WTC11 (cell line): ENCODE data around the gene PRPH. TPM values are rescaled to one million over a fixed set of nuclear protein-coding genes. Genes with fewer than 3 reads are reported as not detected.

ENCODE experiments used
- ATF6 ChIP-seq: sonication (generic); formaldehyde crosslinking; IDR thresholded peaks from 2 replicates; pipeline ENCODE4 v1.8.1; 2023; ENCODE audit warnings: mild to moderate bottlenecking, missing genetic modification reagents
- CTCF ChIP-seq: fragments of 200-600 bp; IDR thresholded peaks from 2 replicates; pipeline ENCODE4 v1.8.0; 2022; ENCODE audit warnings: antibody characterized with exemption
- E2F5 ChIP-seq: sonication (generic); formaldehyde crosslinking; IDR thresholded peaks from 2 replicates; pipeline ENCODE4 v1.8.1; 2022; ENCODE audit warnings: mild to moderate bottlenecking, moderate library complexity, missing genetic modification reagents
- EMX1 ChIP-seq: fragments of 250-450 bp; sonication (Bioruptor Pico); IDR thresholded peaks from 2 replicates; pipeline ENCODE4 v1.8.0; 2021; ENCODE audit warnings: mild to moderate bottlenecking
- FOXK1 ChIP-seq: sonication (generic); formaldehyde crosslinking; IDR thresholded peaks from 2 replicates; pipeline ENCODE4 v1.8.0; 2022; ENCODE audit warnings: mild to moderate bottlenecking, moderate library complexity, missing genetic modification reagents
- FOXP4 ChIP-seq: sonication (generic); formaldehyde crosslinking; IDR thresholded peaks from 2 replicates; pipeline ENCODE4 v1.8.0; 2022; ENCODE audit warnings: mild to moderate bottlenecking, missing genetic modification reagents
- IRF1 ChIP-seq: sonication (generic); formaldehyde crosslinking; IDR thresholded peaks from 2 replicates; pipeline ENCODE4 v1.8.0; 2023; ENCODE audit warnings: missing genetic modification reagents
- IRF2 ChIP-seq: sonication (generic); formaldehyde crosslinking; IDR thresholded peaks from 2 replicates; pipeline ENCODE4 v1.8.0; 2022; ENCODE audit warnings: low read depth, missing genetic modification reagents, borderline replicate concordance
- MAX ChIP-seq: sonication (generic); formaldehyde crosslinking; IDR thresholded peaks from 2 replicates; pipeline ENCODE4 v1.8.0; 2022; ENCODE audit warnings: mild to moderate bottlenecking, missing genetic modification reagents
- NFE2L1 ChIP-seq: sonication (generic); formaldehyde crosslinking; IDR thresholded peaks from 2 replicates; pipeline ENCODE4 v1.8.1; 2023; ENCODE audit warnings: missing genetic modification reagents
- NR1H2 ChIP-seq: sonication (generic); formaldehyde crosslinking; IDR thresholded peaks from 2 replicates; pipeline ENCODE4 v1.9.0; 2021; ENCODE audit warnings: mild to moderate bottlenecking, moderate library complexity, missing genetic modification reagents
- PRDM15 ChIP-seq: sonication (generic); formaldehyde crosslinking; IDR thresholded peaks from 2 replicates; pipeline ENCODE4 v1.8.0; 2022; ENCODE audit warnings: missing genetic modification reagents
- RORB ChIP-seq: fragments of 250-450 bp; sonication (Bioruptor Pico); IDR thresholded peaks from 2 replicates; pipeline ENCODE4 v1.9.0; 2021; ENCODE audit warnings: mild to moderate bottlenecking
- STAT6 ChIP-seq: sonication (generic); formaldehyde crosslinking; conservative IDR thresholded peaks from 2 replicates; pipeline ENCODE4 v1.8.1; 2023; ENCODE audit warnings: mild to moderate bottlenecking, low read depth, missing genetic modification reagents, moderate library complexity
- USF1 ChIP-seq: sonication (generic); formaldehyde crosslinking; IDR thresholded peaks from 2 replicates; pipeline ENCODE4 v1.8.0; 2022; ENCODE audit warnings: mild to moderate bottlenecking, missing genetic modification reagents
- ZMAT4 ChIP-seq: fragments of 250-450 bp; sonication (Bioruptor Pico); IDR thresholded peaks from 2 replicates; pipeline ENCODE4 v1.9.0; 2021; ENCODE audit warnings: mild to moderate bottlenecking
- ZNF281 ChIP-seq: sonication (generic); formaldehyde crosslinking; IDR thresholded peaks from 2 replicates; pipeline ENCODE4 v1.8.0; 2023; ENCODE audit warnings: mild to moderate bottlenecking, missing genetic modification reagents
- ZNF317 ChIP-seq: sonication (generic); formaldehyde crosslinking; IDR thresholded peaks from 2 replicates; pipeline ENCODE4 v1.8.1; 2023; ENCODE audit warnings: low read depth, mild to moderate bottlenecking, moderate library complexity, missing genetic modification reagents, borderline replicate concordance
- total RNA-seq: library from RNA; stranded (reverse); gene quantifications from 3 replicates; pipeline ENCODE4 v1.2.3, GENCODE V29; 2021

PRPH gene
- total RNA-seq, 1 experiment from 2014 or later = 2.4 TPM

- TF ChIP-seq CTCF (no peak), NFE2L1 (0 out of 2 replicates have a peak, but pooled peaks have one; percentile 2), FOXK1 (CRISPR knock-in tag) (no peak; the same call in 1 of the 2 replicates), MAX (peak; percentile 57), NR1H2 (CRISPR knock-in tag) (no peak), FOXP4 (CRISPR knock-in tag) (peak; percentile 10; the same call in 1 of the 2 replicates), ZNF281 (no peak), EMX1 (CRISPR knock-in tag) (no peak), E2F5 (CRISPR knock-in tag) (no peak; the same call in 1 of the 2 replicates), ATF6 (CRISPR knock-in tag) (no peak), RORB (CRISPR knock-in tag) (no peak), IRF1 (no peak; the same call in 1 of the 2 replicates), IRF2 (CRISPR knock-in tag) (no peak), STAT6 (CRISPR knock-in tag) (no peak), PRDM15 (no peak; the same call in 1 of the 2 replicates), USF1 (CRISPR knock-in tag) (peak; percentile 86), ZMAT4 (no peak), ZNF317 (CRISPR knock-in tag) (no peak)
- TF ChIP-seq, all 79 proteins: peak for 21
Measured at GRCh38 chr12:49264873-49265792, 29.8 kb upstream of the PRPH start, which contains the start of gene TUBA1C (continued).
